H9 (cell line): ENCODE measurements around the gene SLC43A1. TPM values are rescaled to one million over a fixed set of nuclear protein-coding genes. Genes with fewer than 3 reads are reported as not detected.

Experiments
- DNase-seq: peaks from one replicate; pipeline ENCODE4 v3.0.0-alpha.2; 2017
- H2AFZ ChIP-seq: one replicate; pipeline ENCODE4 v1.6.1; 2013; ENCODE audit warnings: mild to moderate bottlenecking, low read length, control low read depth, moderate library complexity
- H2AK5ac ChIP-seq: 2 replicates; pipeline ENCODE4 v1.6.1; 2013; ENCODE audit warnings: low read length, control low read depth, mixed read lengths; ENCODE audit not compliant: insufficient read length
- H2BK120ac ChIP-seq: one replicate; pipeline ENCODE4 v1.6.1; 2013; ENCODE audit warnings: low read depth, mild to moderate bottlenecking, low read length, control low read depth, inconsistent platforms; ENCODE audit not compliant: poor library complexity, severe bottlenecking
- H2BK12ac ChIP-seq: 2 replicates; pipeline ENCODE4 v1.6.1; 2013; ENCODE audit warnings: low read length, control low read depth, mixed read lengths, low read depth; ENCODE audit not compliant: insufficient read length
- H2BK15ac ChIP-seq: 2 replicates; pipeline ENCODE4 v1.6.1; 2013; ENCODE audit warnings: low read depth, low read length, control low read depth
- H2BK20ac ChIP-seq: one replicate; pipeline ENCODE4 v1.6.1; 2013; ENCODE audit warnings: low read depth, mild to moderate bottlenecking, low read length, control low read depth, inconsistent platforms; ENCODE audit not compliant: poor library complexity, severe bottlenecking
- H2BK5ac ChIP-seq: 2 replicates; pipeline ENCODE4 v1.6.1; 2013; ENCODE audit warnings: low read length, control low read depth, mixed read lengths; ENCODE audit not compliant: insufficient read length
- H3K14ac ChIP-seq: 2 replicates; pipeline ENCODE4 v1.6.1; 2013; ENCODE audit warnings: low read length, control low read depth; ENCODE audit not compliant: insufficient read depth
- H3K18ac ChIP-seq: 2 replicates; pipeline ENCODE4 v1.6.1; 2013; ENCODE audit warnings: low read depth, mild to moderate bottlenecking, mixed read lengths, low read length, control low read depth; ENCODE audit not compliant: insufficient read length
- H3K23ac ChIP-seq: 2 replicates; pipeline ENCODE4 v1.6.1; 2013; ENCODE audit warnings: low read length, control low read depth, mixed read lengths, low read depth; ENCODE audit not compliant: insufficient read length
- H3K23me2 ChIP-seq: 2 replicates; pipeline ENCODE4 v1.6.1; 2013; ENCODE audit warnings: low read depth, mild to moderate bottlenecking, mixed read lengths, low read length, control low read depth; ENCODE audit not compliant: insufficient read length, poor library complexity, severe bottlenecking
- H3K27ac ChIP-seq: 2 replicates; pipeline ENCODE4 v1.5.1; 2013; ENCODE audit warnings: low read length, control low read depth, mixed read lengths, low read depth; ENCODE audit not compliant: insufficient read length
- H3K27me3 ChIP-seq: 2 replicates; pipeline ENCODE4 v1.6.1; 2013; ENCODE audit warnings: low read length, control low read depth, inconsistent platforms; ENCODE audit not compliant: insufficient read depth
- H3K4ac ChIP-seq: 2 replicates; pipeline ENCODE4 v1.6.1; 2013; ENCODE audit warnings: low read depth, mild to moderate bottlenecking, control low read depth, inconsistent platforms, low read length, moderate library complexity
- H3K4me1 ChIP-seq: 2 replicates; pipeline ENCODE4 v1.6.1; 2013; ENCODE audit warnings: low read length, control low read depth, inconsistent platforms; ENCODE audit not compliant: insufficient read depth
- H3K4me2 ChIP-seq: 2 replicates; pipeline ENCODE4 v1.6.1; 2013; ENCODE audit warnings: low read length, control low read depth, mixed read lengths; ENCODE audit not compliant: insufficient read length, insufficient read depth
- H3K56ac ChIP-seq: 2 replicates; pipeline ENCODE4 v1.6.1; 2013; ENCODE audit warnings: low read depth, mild to moderate bottlenecking, mixed read lengths, low read length, control low read depth; ENCODE audit not compliant: insufficient read length
- H3K79me1 ChIP-seq: 2 replicates; pipeline ENCODE4 v1.6.1; 2013; ENCODE audit warnings: low read depth, mild to moderate bottlenecking, moderate library complexity, low read length, control low read depth, inconsistent platforms; ENCODE audit not compliant: insufficient read depth, poor library complexity, severe bottlenecking
- H3K79me2 ChIP-seq: 2 replicates; pipeline ENCODE4 v1.6.1; 2013; ENCODE audit warnings: low read length, control low read depth, inconsistent platforms; ENCODE audit not compliant: insufficient read depth
- H3K9ac ChIP-seq: 2 replicates; pipeline ENCODE4 v1.6.1; 2013; ENCODE audit warnings: low read length, control low read depth, mixed read lengths; ENCODE audit not compliant: insufficient read length; ENCODE audit errors: extremely low read depth
- H3K9me3 ChIP-seq: one replicate; pipeline ENCODE4 v1.6.1; 2013; ENCODE audit warnings: low read depth, low read length, inconsistent platforms; ENCODE audit not compliant: control insufficient read depth
- H3T11ph ChIP-seq: one replicate; pipeline ENCODE4 v1.6.1; 2013; ENCODE audit warnings: mild to moderate bottlenecking, low read length, control low read depth, inconsistent platforms
- H4K20me1 ChIP-seq: one replicate; pipeline ENCODE4 v1.6.1; 2013; ENCODE audit not compliant: control insufficient read depth, insufficient read length, insufficient read depth
- H4K5ac ChIP-seq: 2 replicates; pipeline ENCODE4 v1.6.1; 2013; ENCODE audit warnings: low read depth, mild to moderate bottlenecking, mixed read lengths, low read length, control low read depth; ENCODE audit not compliant: insufficient read length
- H4K8ac ChIP-seq: replicated peaks from 2 replicates; pipeline ENCODE4 v1.6.1; 2013; ENCODE audit warnings: low read length, control low read depth, mixed read lengths, low read depth; ENCODE audit not compliant: insufficient read length
- H4K91ac ChIP-seq: 2 replicates; pipeline ENCODE4 v1.6.1; 2013; ENCODE audit warnings: low read depth, mild to moderate bottlenecking, moderate library complexity, mixed read lengths, low read length, control low read depth; ENCODE audit not compliant: insufficient read length
- H3K27ac Mint-ChIP-seq, 3 experiments: 2 replicates in 2 of 3; 3 replicates in 1 of 3; pipeline ENCODE4 v1.8.0; 2020 to 2021; ENCODE audit warnings: mixed read lengths in 3 of 3, mild to moderate bottlenecking in 1 of 3, moderate library complexity in 1 of 3
- H3K27me3 Mint-ChIP-seq: 2 replicates; pipeline ENCODE4 v1.8.0; 2021; ENCODE audit warnings: low read depth, mild to moderate bottlenecking, moderate library complexity, mixed read lengths
- H3K36me3 Mint-ChIP-seq, 3 experiments: 2 replicates in 2 of 3; 3 replicates in 1 of 3; pipeline ENCODE4 v1.8.0; 2020 to 2021; ENCODE audit warnings: low read depth in 3 of 3, mixed read lengths in 3 of 3; ENCODE audit not compliant: insufficient read depth in 1 of 3
- H3K4me1 Mint-ChIP-seq, 2 experiments: 2 replicates each; pipeline ENCODE4 v1.8.0; 2020; ENCODE audit warnings: mixed read lengths in 2 of 2
- H3K4me3 Mint-ChIP-seq, 2 experiments: 2 replicates in 1 of 2; 3 replicates in 1 of 2; pipeline ENCODE4 v1.8.0; 2020 to 2021; ENCODE audit warnings: mild to moderate bottlenecking in 2 of 2, mixed read lengths in 2 of 2, moderate library complexity in 1 of 2
- H3K9me3 Mint-ChIP-seq, 2 experiments: 2 replicates in 1 of 2; 3 replicates in 1 of 2; pipeline ENCODE4 v1.8.0; 2020; ENCODE audit warnings: mild to moderate bottlenecking in 2 of 2, mixed read lengths in 2 of 2, moderate library complexity in 1 of 2
- WGBS: extraction: QIAGEN DNeasy Blood & Tissue Kit; methylation state at CpG from one replicate; pipeline ENCODE4 v1.1.7; 2013; ENCODE audit warnings: missing lambda C conversion rate, low lambda C conversion rate, mixed read lengths; ENCODE audit not compliant: insufficient read length; ENCODE audit errors: extremely low coverage; 5-methylcytosine and 5-hydroxymethylcytosine counted together
- total RNA-seq: library from RNA; stranded (reverse); gene quantifications from 2 replicates; pipeline ENCODE4 v1.2.1, GENCODE V29; 2021
- TF ChIP-seq, protein P1 (sequence below): fragments of 200-600 bp; sonication (generic); conservative IDR thresholded peaks from 3 replicates; pipeline ENCODE4 v1.8.0; 2021; ENCODE audit warnings: antibody characterized with exemption, mild to moderate bottlenecking

Gene SLC43A1
- total RNA-seq, 1 experiment from 2014 or later: 17.0 TPM

DNA sequence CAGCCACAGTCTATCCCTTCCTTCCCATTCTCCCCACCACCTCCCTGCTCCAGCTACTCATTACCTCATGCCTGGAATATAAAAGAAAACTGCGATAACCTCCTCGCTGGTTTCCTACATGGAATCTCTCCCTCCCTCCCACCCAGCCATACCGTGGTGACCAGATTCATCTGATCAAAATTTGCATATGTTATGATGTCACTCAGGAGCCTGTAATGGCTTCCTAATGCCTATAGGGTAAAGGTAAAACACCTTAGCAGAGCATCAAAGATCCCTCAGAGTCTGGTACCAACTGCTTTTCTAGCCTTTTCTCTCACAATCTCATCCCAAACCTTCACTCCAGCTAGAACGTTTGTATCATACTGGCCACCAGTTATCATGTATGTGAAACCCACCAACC is 35.6 kb downstream of the SLC43A1 start:
- Histone ChIP-seq H3K4me1 (0 out of 2 replicates have a peak, but pooled peaks cover 2% of the 10 kb centered on the region), H3K18ac (no peak overlapping the region), H2BK5ac (no peak overlapping the region), H3K23ac (no peak overlapping the region), H3K56ac (no peak overlapping the region), H3K79me2 (no peaks in the 10 kb centered on the region), H3K23me2 (peaks cover 21% of the 10 kb centered on the region), H3K27ac (no peak overlapping the region), H3K4ac (no peak overlapping the region), H3K9ac (no peak overlapping the region), H3K14ac (no peak overlapping the region), H2BK12ac (no peak overlapping the region), H4K5ac (no peak overlapping the region), H3K27me3 (peaks cover 6% of the 10 kb centered on the region; the same call in 1 of the 2 replicates), H3T11ph (no peak overlapping the region), H4K20me1 (no peaks in the 10 kb centered on the region), H4K91ac (no peak overlapping the region), H2BK20ac (no peak overlapping the region), H3K4me2 (no peak overlapping the region), H3K9me3 (no peaks in the 10 kb centered on the region), H2AK5ac (no peak overlapping the region), H4K8ac (no peak overlapping the region), H2BK120ac (no peak overlapping the region), H2BK15ac (no peak overlapping the region), H3K79me1 (no peaks in the 10 kb centered on the region), H2AFZ (no peak overlapping the region)
- no CpG with 5 or more reads among the region's 4 CpGs for WGBS
- peak overlapping the region in 1 of 3 experiments; percentile 8; a peak in 2 of 7 replicates for H3K27ac Mint-ChIP-seq
- DNase-seq: no peak
- peaks cover 93% of the 10 kb centered on the region for H3K27me3 Mint-ChIP-seq
- no peaks in the 10 kb centered on the region; a peak in 2 of 5 replicates for H3K9me3 Mint-ChIP-seq
- H3K4me3 Mint-ChIP-seq: no peak overlapping the region; a peak in 1 of 5 replicates
- peaks cover 0 to 5% (median 4%) of the 10 kb centered on the region in 3 experiments; a peak in 4 of 7 replicates for H3K36me3 Mint-ChIP-seq
- peaks cover 23 to 57% of the 10 kb centered on the region in 2 experiments for H3K4me1 Mint-ChIP-seq
- TF ChIP-seq, protein P1, sequence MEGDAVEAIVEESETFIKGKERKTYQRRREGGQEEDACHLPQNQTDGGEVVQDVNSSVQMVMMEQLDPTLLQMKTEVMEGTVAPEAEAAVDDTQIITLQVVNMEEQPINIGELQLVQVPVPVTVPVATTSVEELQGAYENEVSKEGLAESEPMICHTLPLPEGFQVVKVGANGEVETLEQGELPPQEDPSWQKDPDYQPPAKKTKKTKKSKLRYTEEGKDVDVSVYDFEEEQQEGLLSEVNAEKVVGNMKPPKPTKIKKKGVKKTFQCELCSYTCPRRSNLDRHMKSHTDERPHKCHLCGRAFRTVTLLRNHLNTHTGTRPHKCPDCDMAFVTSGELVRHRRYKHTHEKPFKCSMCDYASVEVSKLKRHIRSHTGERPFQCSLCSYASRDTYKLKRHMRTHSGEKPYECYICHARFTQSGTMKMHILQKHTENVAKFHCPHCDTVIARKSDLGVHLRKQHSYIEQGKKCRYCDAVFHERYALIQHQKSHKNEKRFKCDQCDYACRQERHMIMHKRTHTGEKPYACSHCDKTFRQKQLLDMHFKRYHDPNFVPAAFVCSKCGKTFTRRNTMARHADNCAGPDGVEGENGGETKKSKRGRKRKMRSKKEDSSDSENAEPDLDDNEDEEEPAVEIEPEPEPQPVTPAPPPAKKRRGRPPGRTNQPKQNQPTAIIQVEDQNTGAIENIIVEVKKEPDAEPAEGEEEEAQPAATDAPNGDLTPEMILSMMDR: no peak
